H54 (cell line): ENCODE data around the gene IRX6.

Source experiments
- DNase-seq: peaks from one replicate; pipeline ENCODE4 v3.0.0; 2011; ENCODE audit warnings: low spot score, mixed read lengths; ENCODE audit not compliant: insufficient read length
- FAIRE-seq: peaks from 3 replicates; lab custom pipeline; 2011; peaks lifted over from hg19 to GRCh38; lab: Jason Lieb, UNC
- POLR2A ChIP-seq: IDR thresholded peaks from 2 replicates; pipeline ENCODE4 v1.6.1; 2011; ENCODE audit warnings: low read depth, mild to moderate bottlenecking, low read length

IRX6 gene

GRCh38 chr16:55328611-55329569 is 4.9 kb downstream of the IRX6 start:
- no peak for TF ChIP-seq POLR2A
- DNase-seq, result no peak
- no peak for FAIRE-seq

GRCh38 chr16:55329791-55330428 is 5.9 kb downstream of the IRX6 start:
- DNase-seq, result no peak
- FAIRE-seq, result no peak
- no peak for TF ChIP-seq POLR2A

GRCh38 chr16:55330781-55331647 is 7.0 kb downstream of the IRX6 start:
- TF ChIP-seq POLR2A, result no peak
- FAIRE-seq, result no peak
- DNase-seq, result no peak

GRCh38 chr16:55331648-55332185 is 7.7 kb downstream of the IRX6 start:
- TF ChIP-seq POLR2A, result no peak
- DNase-seq, result no peak
- no peak for FAIRE-seq

GRCh38 chr16:55333684-55334083 is 9.7 kb downstream of the IRX6 start:
- TF ChIP-seq POLR2A, result no peak
- no peak for DNase-seq
- no peak for FAIRE-seq

- DNase-seq (no peak), FAIRE-seq (no peak)
- TF ChIP-seq POLR2A, result no peak
These were observed 14.6 kb downstream of the IRX6 start for GRCh38 chr16:55338646-55339045.

GRCh38 chr16:55340445-55340844 is 16.4 kb downstream of the IRX6 start:
- TF ChIP-seq POLR2A, result no peak
- DNase-seq (no peak), FAIRE-seq (no peak)

GRCh38 chr16:55341681-55342080 is 17.7 kb downstream of the IRX6 start:
- FAIRE-seq (no peak), DNase-seq (no peak)
- TF ChIP-seq POLR2A, result no peak

- TF ChIP-seq POLR2A, result no peak
- FAIRE-seq (no peak), DNase-seq (no peak)
These were observed 22.5 kb downstream of the IRX6 start for GRCh38 chr16:55346475-55346874.

- no peak for DNase-seq
- no peak for FAIRE-seq
- TF ChIP-seq POLR2A, result no peak
These were observed 25.9 kb downstream of the IRX6 start for GRCh38 chr16:55349867-55350266.

- DNase-seq (no peak), FAIRE-seq (no peak)
- no peak for TF ChIP-seq POLR2A
These were observed 27.0 kb downstream of the IRX6 start for GRCh38 chr16:55350984-55351383.

GRCh38 chr16:55351936-55352335 is 27.9 kb downstream of the IRX6 start:
- no peak for TF ChIP-seq POLR2A
- DNase-seq, result no peak
- FAIRE-seq, result no peak

GRCh38 chr16:55357241-55357640 is 33.2 kb downstream of the IRX6 start:
- no peak for FAIRE-seq
- no peak for DNase-seq
- TF ChIP-seq POLR2A, result no peak
